Rectal smooth muscle tissue (tissue), 1 donor: ENCODE results near the gene TRAPPC2L.

Experiments used
- H3K27ac ChIP-seq: one replicate; pipeline ENCODE4 v1.7.0; 2013; ENCODE audit warnings: low read depth, low read length, inconsistent platforms
- H3K27me3 ChIP-seq: one replicate; pipeline ENCODE4 v1.7.0; 2013; ENCODE audit warnings: low read length; ENCODE audit not compliant: control insufficient read depth, insufficient read depth
- H3K36me3 ChIP-seq: one replicate; pipeline ENCODE4 v1.7.0; 2013; ENCODE audit warnings: low read length; ENCODE audit not compliant: control insufficient read depth, insufficient read depth
- H3K4me1 ChIP-seq: one replicate; pipeline ENCODE4 v1.7.0; 2013; ENCODE audit warnings: low read length; ENCODE audit not compliant: control insufficient read depth, insufficient read depth
- H3K4me3 ChIP-seq: one replicate; pipeline ENCODE4 v1.7.0; 2013; ENCODE audit warnings: low read length
- H3K9ac ChIP-seq: one replicate; pipeline ENCODE4 v1.7.0; 2013; ENCODE audit warnings: low read length

TRAPPC2L gene

DNA sequence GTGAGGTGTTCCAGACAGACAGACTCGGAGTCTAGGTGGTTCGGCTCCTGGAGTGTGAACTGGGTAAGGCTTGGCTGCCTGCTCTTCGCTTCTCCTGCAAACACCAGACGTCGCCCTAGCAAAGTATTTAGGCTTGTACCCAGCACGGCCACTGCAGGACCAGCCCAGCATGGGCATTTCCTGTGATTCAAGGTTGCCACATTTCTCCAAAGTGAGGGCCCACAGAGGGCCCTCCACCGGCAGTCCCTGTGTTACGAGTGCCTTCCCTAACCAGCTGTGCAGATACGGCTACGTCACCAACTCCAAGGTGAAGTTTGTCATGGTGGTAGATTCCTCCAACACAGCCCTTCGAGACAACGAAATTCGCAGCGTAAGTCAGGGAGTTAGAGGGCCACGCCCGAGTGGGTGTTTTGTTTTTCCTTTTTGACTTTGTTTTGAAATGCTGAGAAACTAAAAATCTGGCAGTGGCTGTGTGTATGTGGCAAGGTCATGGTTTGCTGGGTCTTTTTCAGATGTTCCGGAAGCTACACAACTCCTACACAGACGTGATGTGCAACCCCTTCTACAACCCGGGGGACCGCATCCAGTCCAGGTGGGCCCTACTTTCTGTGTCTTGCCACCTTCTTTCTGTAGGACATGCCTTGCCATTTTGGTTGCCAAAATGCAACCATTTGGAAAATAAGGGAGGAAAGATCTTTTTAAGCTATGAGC, 2.6 kb downstream of the TRAPPC2L start:
- Histone ChIP-seq H3K27me3 (no peaks in the 10 kb centered on the region), H3K4me1 (peaks cover 7% of the 10 kb centered on the region), H3K4me3 (no peak overlapping the region), H3K36me3 (peaks cover 16% of the 10 kb centered on the region), H3K27ac (no peak overlapping the region), H3K9ac (no peak overlapping the region)

DNA sequence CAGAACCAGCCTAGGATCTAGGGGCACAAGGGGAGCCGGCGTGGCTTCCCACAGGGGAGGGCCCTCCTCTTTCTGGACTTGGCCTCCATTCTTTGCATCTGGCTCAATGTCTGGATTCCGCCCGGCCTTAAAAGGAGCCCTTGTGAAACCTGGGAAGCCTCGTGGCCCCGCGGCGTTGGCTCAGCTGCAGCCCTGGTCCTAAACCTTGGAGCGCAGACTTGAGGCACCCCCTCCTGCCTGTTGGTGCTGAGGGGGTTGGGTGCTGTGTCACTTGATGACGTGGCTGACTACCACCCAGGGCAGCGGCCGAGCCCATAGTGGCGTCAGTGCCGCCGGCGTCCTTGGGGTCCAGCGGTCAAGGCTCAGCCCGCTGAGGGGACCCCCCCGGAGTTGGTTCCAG, 4.4 kb downstream of the TRAPPC2L start:
- Histone ChIP-seq H3K27me3 (no peaks in the 10 kb centered on the region), H3K27ac (no peak overlapping the region), H3K4me1 (no peaks in the 10 kb centered on the region), H3K9ac (no peak overlapping the region), H3K4me3 (no peak overlapping the region), H3K36me3 (peaks cover 16% of the 10 kb centered on the region)

DNA sequence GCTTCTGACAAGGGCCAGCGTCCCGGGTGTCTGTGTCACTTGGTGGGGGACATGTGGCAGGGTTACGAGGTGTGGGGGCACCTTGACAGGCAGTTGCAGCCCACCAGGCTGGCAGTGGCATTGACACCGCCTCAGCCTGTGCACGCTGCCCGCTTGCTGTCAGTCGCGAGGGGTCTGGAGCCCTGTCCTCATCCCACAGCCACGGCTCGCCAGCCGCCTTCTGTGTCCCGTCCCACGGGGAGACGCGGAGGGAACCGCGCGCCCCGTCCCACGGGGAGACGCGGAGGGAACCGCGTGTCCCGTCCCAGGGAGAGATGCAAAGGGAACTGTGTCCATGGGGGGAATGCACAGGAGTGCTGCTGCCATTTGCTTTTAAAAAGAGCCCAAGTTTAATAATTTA, 6.0 kb downstream of the TRAPPC2L start:
- H3K27ac ChIP-seq: no peak overlapping the region
- H3K36me3 ChIP-seq: peaks cover 16% of the 10 kb centered on the region
- H3K27me3 ChIP-seq: no peaks in the 10 kb centered on the region
- H3K4me3 ChIP-seq: no peak overlapping the region
- no peaks in the 10 kb centered on the region for H3K4me1 ChIP-seq
- H3K9ac ChIP-seq: no peak overlapping the region

DNA sequence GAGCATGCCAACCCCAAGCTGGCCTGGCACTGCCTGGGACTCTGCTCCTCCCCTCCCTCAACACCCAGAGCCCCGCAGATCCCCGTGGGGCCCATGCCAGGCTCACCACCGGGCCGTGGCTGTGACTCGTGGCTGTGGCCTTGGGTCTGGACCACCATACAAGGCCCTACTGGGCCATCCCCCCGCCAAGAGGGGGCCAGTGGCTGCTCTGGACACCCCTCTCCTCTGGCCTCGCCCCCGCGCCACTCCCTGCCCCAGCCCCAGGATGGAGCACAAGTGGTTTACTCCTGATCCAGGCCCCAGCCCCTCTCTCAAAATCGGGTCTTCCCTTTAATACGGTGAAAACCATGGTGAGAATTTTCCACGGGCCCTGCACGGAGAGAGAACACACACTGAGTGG, 6.5 kb downstream of the TRAPPC2L start:
- H3K36me3 ChIP-seq: peaks cover 16% of the 10 kb centered on the region
- no peak overlapping the region for H3K9ac ChIP-seq
- H3K27me3 ChIP-seq: no peaks in the 10 kb centered on the region
- no peaks in the 10 kb centered on the region for H3K4me1 ChIP-seq
- H3K4me3 ChIP-seq: no peak overlapping the region
- no peak overlapping the region for H3K27ac ChIP-seq

DNA sequence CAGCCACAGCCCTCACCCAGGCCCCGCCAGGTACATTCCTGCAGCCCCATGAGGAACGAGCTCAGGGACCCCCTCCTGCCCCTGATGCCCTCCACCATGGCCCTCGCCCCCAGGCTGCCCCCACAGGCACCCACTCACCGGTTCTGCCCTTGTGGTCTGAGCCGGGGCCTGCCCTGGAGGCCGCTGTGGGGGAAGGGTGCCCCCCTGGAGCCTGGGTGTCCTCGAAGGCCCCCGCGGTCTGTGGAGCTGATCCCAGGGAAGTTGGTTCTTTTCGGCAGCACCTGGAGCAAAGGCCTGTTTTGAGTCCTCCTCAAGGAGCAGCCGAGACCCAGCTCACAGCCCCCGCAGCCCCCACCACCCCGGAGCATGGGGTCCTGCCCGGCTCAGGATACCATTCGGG, 7.2 kb downstream of the TRAPPC2L start:
- Histone ChIP-seq H3K4me3 (no peak overlapping the region), H3K9ac (no peak overlapping the region), H3K27me3 (no peaks in the 10 kb centered on the region), H3K27ac (no peak overlapping the region), H3K4me1 (no peaks in the 10 kb centered on the region), H3K36me3 (peaks cover 16% of the 10 kb centered on the region)

DNA sequence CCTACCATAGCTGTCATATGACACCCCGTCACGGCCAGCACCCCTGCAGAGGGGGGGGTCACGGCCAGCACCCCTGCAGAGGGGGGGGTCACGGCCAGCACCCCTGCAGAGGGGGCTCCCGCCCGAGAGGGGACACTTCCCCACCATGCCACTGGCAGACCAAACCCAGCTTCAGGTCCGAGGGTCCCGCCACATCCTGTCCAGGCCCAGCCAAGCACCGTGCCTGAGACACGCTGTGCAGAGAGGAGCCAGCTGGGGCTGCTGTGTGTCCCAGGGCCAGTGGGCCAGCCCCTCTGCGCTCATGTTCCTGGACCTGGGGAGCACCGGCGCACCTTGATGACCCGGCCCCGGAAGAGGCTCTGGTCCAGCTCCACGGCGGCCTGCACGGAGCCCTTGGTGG, 7.6 kb downstream of the TRAPPC2L start:
- no peak overlapping the region for H3K9ac ChIP-seq
- no peak overlapping the region for H3K4me3 ChIP-seq
- H3K27ac ChIP-seq: no peak overlapping the region
- H3K4me1 ChIP-seq: no peaks in the 10 kb centered on the region
- H3K36me3 ChIP-seq: peaks cover 12% of the 10 kb centered on the region
- H3K27me3 ChIP-seq: no peaks in the 10 kb centered on the region

DNA sequence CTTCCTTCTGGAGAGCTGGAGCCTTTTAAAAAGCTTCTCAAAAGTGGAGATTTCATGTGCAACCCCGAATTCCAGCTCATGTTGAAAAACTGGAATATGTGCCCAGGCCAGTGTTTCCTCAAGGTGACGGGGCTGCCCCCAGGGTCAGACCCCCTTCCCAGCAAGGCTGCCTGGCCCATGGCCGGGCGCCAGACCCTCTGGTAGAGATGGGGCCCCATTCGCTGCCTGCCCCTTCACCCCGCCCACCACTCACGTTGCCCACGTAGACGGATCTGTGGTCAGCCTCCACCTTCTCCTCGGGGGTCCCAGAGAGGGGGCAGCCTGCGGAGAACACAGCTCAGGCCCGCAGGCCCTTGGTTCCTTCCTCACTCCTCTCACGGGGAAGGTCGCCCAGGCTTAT, 8.4 kb downstream of the TRAPPC2L start:
- no peaks in the 10 kb centered on the region for H3K4me1 ChIP-seq
- H3K27me3 ChIP-seq: no peaks in the 10 kb centered on the region
- peaks cover 6% of the 10 kb centered on the region for H3K36me3 ChIP-seq
- no peak overlapping the region for H3K4me3 ChIP-seq
- H3K27ac ChIP-seq: no peak overlapping the region
- no peak overlapping the region for H3K9ac ChIP-seq

DNA sequence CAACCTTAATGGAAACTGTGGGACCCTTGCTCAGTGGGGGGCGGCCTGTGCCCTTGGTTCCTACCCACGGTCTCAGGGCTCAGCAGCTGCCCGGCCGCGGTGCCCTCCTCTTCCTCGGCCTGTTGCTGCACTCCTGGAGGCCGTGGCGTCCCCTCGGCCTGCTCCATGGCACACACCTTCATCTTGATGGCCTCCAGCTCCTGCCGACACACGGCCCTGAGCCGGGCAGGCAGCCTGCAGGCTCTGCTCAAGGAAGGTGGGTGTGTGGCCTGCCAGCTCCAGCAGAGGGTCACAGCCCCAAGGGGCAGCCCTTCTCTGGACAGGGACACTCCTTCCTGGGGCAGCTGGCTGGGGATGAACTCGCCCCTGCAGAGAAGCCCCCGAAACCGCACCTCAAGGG, 8.8 kb downstream of the TRAPPC2L start:
- peaks cover 3% of the 10 kb centered on the region for H3K36me3 ChIP-seq
- H3K27me3 ChIP-seq: peaks cover 1% of the 10 kb centered on the region
- no peak overlapping the region for H3K4me3 ChIP-seq
- no peaks in the 10 kb centered on the region for H3K4me1 ChIP-seq
- H3K9ac ChIP-seq: no peak overlapping the region
- no peak overlapping the region for H3K27ac ChIP-seq

DNA sequence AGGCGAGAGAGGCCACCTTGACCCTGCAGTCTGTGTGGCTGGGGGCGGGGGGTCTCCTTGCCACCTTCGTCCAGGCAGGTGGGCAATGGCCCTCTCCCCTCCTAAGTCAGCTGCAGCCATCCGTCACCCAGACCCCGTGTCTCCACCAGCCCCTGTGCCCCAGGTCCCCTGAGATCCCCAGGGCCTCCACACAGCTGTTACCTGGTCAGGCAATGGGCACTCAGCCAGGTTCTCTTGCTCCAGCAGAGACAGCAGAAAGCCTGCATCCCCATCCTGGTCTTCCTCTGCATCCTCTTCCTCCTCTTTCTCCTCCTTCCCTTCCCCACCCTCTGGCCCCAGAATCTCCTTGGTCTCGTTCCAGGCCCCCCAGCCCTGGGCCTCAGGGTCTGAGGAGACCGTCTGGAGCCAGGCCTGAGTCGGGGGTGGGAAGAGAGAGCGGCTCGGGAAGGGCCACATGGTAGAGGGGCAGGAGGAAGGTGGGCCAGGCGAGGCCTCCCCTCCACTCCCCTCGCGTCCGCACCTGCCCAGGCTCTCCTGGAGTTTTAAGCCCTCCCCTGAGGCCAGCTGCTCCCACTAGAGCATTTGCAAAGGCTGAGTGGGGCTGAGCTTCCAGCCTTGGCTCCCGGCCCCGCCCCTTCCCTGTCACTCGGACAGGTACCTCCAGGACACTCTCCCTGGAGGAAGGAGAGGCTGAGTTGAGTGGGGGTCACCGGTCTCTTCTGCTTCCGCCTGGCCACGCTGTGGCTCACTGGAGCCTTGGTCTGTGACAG, 9.4 kb downstream of the TRAPPC2L start, which contains the start of gene PABPN1L:
Gene PABPN1L (minus strand): TSS at position 510 of the 770 bp plus-strand sequence. CDS start 54 bp downstream, at position 456.
- H3K4me1 ChIP-seq: no peaks in the 10 kb centered on the region
- no peak within 1 kb of the TSS for H3K9ac ChIP-seq
- H3K36me3 ChIP-seq: no peaks in the 10 kb centered on the region
- H3K4me3 ChIP-seq: no peak within 1 kb of the TSS
- no peak within 1 kb of the TSS for H3K27ac ChIP-seq
- H3K27me3 ChIP-seq: peaks cover 7% of the 10 kb centered on the region

DNA sequence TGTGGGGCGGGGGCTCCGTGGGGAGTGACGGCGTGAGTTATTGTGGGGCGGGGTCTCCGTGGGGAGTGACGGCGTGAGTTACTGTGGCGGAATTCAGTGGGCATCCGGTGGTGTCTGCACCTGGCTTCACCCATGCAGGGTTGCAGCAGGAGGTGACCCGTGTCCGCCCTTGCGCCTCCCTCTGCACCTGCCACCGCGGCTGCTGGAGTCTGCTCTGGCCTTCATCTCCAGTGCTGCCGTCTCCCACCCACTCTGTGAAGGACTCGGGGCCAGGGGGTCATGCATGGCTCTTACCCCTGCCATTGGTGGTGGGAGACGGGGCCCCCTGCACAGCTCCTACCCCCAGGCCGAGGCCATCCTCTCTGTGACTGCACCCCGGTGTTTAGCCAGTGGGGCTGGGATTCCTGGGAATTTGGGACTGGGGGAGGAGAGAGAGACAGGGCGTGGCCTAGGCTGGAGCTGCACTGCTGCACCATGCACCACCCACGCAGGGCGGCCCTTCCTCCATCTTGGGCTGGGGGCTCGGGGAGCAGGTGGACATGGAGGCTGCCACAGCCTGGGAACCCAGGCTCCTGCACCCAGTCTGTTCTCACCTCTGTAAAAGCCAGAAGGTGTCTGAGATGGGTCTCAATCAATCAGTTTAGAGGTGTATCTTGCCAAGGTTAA, 10.8 kb downstream of the TRAPPC2L start:
- Histone ChIP-seq H3K4me1 (no peaks in the 10 kb centered on the region), H3K36me3 (no peaks in the 10 kb centered on the region), H3K9ac (no peak overlapping the region), H3K27me3 (peaks cover 11% of the 10 kb centered on the region), H3K27ac (no peak overlapping the region), H3K4me3 (no peak overlapping the region)

DNA sequence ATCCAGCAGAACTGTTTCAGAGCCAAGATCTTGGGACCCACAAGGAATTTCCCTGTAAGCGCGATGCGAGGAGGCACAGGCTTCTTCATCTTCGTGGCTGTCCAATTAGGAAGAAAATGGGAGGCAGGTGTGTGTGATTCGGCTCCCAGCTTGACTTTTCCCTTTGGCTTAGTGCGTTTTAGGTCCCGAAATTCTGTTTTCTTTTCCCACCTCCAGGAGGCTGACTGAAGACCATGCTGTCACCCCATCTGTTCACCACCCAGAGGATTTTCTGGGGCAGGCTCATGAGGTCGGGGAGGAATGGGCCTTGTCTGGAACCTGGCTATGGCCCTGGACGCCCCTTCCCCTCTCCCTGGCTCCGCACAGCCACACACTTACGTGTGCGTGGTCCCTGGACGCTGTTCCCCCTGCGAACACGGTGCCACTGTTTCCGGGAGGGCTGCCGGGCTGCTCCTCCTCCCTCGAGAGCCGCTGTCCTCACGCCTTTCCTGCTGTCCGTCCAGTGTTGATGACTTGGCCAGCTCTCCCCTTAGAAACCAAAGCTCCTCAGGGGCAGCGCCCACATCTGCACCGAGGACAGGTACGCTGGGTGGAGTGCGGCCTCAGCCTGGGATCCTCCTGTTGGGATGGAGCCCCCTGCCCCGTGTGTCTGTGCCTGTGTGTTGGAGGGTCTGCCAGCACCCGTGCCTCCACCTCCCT, 12.2 kb downstream of the TRAPPC2L start:
- H3K27me3 ChIP-seq: peaks cover 11% of the 10 kb centered on the region
- no peaks in the 10 kb centered on the region for H3K4me1 ChIP-seq

DNA sequence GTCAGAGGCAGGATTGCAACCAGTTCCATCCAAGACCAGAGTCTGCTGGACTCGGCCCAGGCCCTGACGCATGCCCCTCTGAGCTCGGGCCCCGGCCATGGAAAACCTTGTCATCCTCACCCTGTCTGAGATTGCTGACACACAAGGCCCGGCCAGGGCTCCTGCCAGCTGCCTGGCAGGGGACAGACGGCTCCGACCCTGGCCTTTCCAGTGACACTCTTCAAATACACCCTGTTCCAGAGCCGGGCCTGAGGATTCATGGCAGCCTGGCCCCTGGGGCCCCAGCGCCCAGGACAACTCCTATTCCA, 12.7 kb downstream of the TRAPPC2L start:
- Histone ChIP-seq H3K27me3 (peaks cover 11% of the 10 kb centered on the region), H3K4me3 (no peak overlapping the region), H3K4me1 (no peaks in the 10 kb centered on the region), H3K9ac (no peak overlapping the region), H3K27ac (no peak overlapping the region), H3K36me3 (no peaks in the 10 kb centered on the region)

More for the DNA sequence above, 12.2 kb downstream of the TRAPPC2L start:
- Histone ChIP-seq H3K36me3 (no peaks in the 10 kb centered on the region), H3K27ac (no peak overlapping the region), H3K9ac (no peak overlapping the region), H3K4me3 (no peak overlapping the region)
